ENCODE results near the gene CSNK1A1L. TPM values are rescaled to one million over a fixed set of nuclear protein-coding genes. Genes with fewer than 3 reads are reported as not detected.

Gene CSNK1A1L
- total and polyA plus RNA-seq, 10 of the 15 experiments (the other 5 are each of a cell fraction or from before 2014, with no cell fraction given) = not detected

GRCh38 chr13:37058910-37059847, 46.3 kb downstream of the CSNK1A1L start, which contains the start of gene SUPT20H (continued):
- TF ChIP-seq E4F1 (IDR thresholded peaks at IDR 0.05; ENCODE audit: borderline replicate concordance, partially characterized antibody) (peak; percentile 16), ASH2L (IDR thresholded peaks at IDR 0.05; ENCODE audit: borderline replicate concordance, low read depth) (no peak), KLF5 (IDR thresholded peaks at IDR 0.05; ENCODE audit: partially characterized antibody) (no peak), CBX5 (IDR thresholded peaks at IDR 0.05; ENCODE audit: low read depth) (0 out of 2 replicates have a peak, but pooled peaks have one; percentile 52), ZNF622 (IDR thresholded peaks at IDR 0.05) (no peak), CBX3 (IDR thresholded peaks at IDR 0.05; ENCODE audit: borderline replicate concordance, low read depth) (no peak), ATF3 (IDR thresholded peaks at IDR 0.05; ENCODE audit: borderline replicate concordance, extremely low read depth, low read depth, low read length) (no peak), SUPT20H (IDR thresholded peaks at IDR 0.05; ENCODE audit: borderline replicate concordance, control insufficient read depth, low read depth, low read length) (no peak), NR2F1 (conservative IDR thresholded peaks at IDR 0.05) (peak; percentile 97), HSF1 (IDR thresholded peaks at IDR 0.05; ENCODE audit: low read depth, low read length) (no peak), LARP7 (IDR thresholded peaks at IDR 0.05) (peak; percentile 47; the same call in 1 of the 2 replicates), NRF1 (conservative IDR thresholded peaks at IDR 0.05; ENCODE audit: low read depth, low read length) (no peak), BHLHE40 (IDR thresholded peaks at IDR 0.05; ENCODE audit: borderline replicate concordance in 1 of 2, low read depth in 2 of 2, low read length in 1 of 2) (peak in 1 of 2 experiments; percentile 13; a peak in 1 of 4 replicates), GABPA (IDR thresholded peaks at IDR 0.05; ENCODE audit: low read depth) (peak; percentile 86), FOS (IDR thresholded peaks at IDR 0.05; ENCODE audit: borderline replicate concordance, extremely low read depth, insufficient read length) (no peak), ESRRA (IDR thresholded peaks at IDR 0.05; ENCODE audit: low read length) (no peak), CEBPB (IDR thresholded peaks at IDR 0.05; ENCODE audit: borderline replicate concordance in 1 of 2, low read depth in 2 of 2, low read length in 2 of 2) (no peak), PML (IDR thresholded peaks at IDR 0.05; ENCODE audit: low read length) (0 out of 2 replicates have a peak, but pooled peaks have one; percentile 50), REST (IDR thresholded peaks at IDR 0.05; ENCODE audit: low read depth, low read length) (no peak), SUZ12 (IDR thresholded peaks at IDR 0.05; ENCODE audit: unreplicated experiment) (no peak)
